HG03439 (cell line): ENCODE measurements around the gene ZFYVE28.

Experiments
- ATAC-seq: cut with Tn5 transposase; IDR thresholded peaks from one replicate; pipeline ENCODE4 v1.9.1; 2021; ENCODE audit warnings: mild to moderate bottlenecking, moderate library complexity; ENCODE audit not compliant: unreplicated experiment

The ZFYVE28 gene

DNA sequence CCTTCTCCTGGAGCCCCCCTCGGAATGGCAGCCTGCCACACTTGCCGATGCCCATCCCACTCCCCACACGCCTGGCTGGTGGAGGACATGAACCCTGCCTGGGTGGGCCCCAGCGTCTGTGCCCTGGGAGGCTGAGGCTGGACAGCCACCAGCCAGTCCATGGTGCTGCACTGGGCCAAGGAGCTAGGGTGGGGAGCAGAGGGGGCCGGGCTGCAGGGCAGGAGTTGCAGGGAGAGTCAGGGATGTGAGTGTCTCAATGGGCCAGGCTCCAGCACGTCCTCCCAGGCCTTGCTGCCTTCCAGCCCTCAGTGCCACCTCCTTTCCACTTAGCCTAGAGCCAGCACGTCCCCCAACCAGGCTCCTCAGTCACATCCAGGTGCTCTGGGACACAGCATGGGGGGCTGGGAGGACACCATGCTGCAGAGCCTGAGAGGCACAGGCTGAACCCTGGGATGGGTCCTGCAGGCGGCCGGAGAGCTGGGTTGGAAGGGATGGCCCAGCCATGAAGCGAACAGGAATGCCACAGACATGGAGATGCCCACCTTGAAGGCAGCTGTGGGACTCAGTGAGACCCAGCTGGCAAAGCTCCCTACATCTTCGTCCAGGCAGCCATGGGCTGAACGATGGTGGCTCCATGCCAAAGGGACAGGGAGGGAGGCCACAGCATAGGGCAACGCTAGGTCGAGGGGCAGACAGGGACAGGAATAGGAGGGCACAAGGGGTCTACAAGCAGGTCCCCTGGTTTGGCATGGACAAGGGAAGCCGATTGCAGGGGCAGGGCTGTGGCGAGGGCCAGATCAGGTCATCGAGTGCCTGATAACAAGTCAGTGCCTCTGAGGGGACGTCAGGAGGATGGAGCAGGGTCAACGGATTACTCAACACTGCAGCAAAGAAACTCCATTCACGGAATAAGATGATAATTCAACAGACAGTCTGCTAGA, 126.5 kb downstream of the ZFYVE28 start:
- ATAC-seq, result no peak

DNA sequence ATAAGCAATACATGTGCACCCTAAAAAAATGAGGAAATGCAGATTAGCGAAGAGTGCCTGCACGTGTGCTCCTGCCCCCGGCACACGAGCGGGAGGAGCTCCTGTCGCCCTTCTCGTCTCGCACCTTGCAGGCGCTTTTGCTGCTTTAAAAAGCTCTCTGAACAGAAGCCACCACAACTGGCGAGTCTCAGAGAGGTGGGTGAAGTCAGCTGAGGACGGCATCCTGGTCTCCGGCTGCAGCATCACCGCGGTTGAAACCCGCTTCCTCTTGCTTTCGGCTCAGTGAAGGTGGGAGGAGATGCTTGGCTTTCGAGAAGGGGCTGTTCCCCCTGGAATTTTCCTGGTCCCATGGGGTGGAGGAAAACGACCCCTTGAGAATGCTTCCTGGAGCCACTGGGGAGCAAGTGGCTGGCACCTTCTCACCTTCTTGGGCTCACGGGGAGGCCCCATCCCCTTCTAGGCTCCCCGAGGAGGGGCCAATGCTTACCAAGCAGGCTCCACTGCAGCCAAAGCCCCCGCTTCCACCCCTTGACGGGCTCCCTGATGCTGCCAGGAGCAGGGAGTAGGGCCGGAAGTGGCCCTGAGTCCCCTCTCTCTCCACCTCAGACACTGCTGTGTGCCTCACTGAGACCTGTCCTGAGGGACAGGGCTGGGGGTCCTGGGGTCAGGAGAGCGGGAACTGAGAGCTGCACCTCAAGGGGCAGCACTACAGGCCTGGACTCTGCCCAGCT, 127.3 kb downstream of the ZFYVE28 start:
- no peak for ATAC-seq

DNA sequence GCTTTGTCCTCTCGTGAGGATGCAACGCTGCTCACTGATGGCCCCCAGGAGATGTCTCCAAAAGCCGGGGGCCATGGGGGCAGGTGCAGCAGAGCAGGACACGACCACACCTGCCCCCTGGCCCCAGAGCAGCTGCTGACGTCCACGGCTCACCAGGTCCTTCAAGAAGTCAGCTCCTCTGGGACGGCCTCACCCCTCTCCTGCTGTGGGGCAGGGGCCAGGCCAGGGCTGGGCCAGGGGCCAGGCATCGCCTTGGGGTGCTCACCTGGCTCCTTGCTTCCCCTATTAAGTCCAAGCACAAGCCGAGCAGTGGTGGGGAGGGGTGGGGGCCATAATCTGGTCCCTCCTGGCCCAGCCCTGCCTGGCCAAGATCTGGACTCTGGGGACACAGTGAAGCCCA, 128.0 kb downstream of the ZFYVE28 start:
- ATAC-seq, result no peak

DNA sequence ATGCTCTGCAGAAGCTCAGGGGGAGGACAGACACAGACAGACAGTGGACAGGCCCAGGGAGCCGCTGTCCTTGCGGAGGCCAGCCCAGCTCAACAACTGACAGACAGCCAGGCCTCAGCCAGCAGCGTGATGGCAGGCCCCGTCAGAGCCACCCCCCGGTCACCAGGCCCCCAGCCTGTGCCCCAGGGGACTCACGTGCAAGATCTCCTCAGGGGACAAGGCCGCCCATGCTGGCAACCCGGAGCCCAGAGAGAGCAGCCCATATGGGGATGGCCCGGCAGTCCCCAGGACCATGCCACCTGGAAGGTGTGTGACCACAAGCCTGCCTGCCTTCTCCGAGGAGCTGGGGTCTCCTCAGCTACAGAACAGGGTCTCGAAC, 128.5 kb downstream of the ZFYVE28 start:
- ATAC-seq, result no peak

DNA sequence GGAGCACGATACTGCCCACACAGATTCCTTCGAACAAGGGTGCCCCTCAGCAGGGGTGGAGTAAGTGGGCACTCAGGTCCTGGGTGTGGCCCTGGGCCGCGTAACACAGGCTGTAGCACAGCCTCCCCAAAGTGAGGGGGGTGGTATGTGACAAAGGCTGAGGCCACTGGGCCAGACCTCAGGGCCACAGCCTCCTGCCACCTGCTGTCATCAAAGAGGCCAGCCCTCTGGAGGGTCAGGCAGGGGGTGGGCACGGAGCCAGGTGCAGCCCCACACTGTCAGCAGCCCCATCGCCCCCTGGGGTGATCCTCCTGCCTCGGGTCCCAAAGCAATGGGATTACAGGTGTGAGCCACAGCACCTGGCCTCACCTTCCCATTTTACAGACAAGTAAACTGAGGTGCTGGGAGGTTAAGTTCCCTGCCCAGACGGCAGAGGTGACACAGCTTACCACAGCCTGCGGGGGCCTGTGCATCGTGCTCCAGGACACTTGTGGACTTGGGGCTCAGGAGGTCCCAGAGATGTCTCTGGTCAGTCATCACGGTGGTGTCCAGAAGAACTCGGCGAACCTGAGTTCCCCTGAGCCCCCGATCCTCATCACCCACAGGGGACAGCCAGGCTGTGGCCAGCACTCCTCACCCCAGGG, 129.0 kb downstream of the ZFYVE28 start:
- ATAC-seq, result no peak

DNA sequence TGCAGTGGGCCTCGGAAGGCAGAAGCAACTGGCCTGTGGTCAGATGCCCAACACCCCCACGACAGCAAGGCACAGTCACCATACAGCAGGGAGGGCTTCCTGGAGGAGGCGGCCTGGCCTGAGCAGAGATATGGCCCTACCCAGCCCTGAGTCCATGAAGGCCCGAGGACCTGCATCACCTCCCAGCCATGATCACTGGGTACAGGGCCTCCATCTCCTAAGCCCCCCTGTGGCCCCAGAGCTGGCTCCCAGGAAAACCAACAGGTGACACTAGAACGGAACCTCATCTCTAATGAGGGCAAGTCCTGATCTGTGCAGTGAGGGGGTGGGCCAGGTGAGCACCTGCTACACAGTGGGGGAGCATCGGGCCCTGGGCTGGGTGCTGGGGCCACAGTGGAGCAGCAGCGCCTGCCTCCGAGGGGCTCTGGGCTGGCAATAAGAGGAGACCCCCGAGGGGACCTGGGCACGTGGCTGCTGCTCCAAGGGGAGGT, 130.3 kb downstream of the ZFYVE28 start:
- no peak for ATAC-seq

DNA sequence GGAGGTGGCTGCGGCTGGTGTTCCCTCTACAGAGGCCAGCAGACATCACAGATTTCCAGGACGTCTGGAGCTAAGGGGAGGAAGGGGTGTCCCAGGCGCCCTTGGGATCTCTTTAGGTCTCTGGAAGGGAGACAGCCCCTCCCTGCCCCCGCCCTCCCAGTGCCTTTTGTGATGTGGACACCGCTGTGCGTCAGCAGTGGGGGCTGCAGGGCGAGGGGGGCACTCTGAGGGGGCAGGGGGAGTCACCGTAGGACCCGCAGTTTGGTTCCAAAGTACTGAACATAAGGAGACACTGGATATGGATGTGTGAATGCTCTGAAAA, 130.9 kb downstream of the ZFYVE28 start:
- ATAC-seq, result no peak

DNA sequence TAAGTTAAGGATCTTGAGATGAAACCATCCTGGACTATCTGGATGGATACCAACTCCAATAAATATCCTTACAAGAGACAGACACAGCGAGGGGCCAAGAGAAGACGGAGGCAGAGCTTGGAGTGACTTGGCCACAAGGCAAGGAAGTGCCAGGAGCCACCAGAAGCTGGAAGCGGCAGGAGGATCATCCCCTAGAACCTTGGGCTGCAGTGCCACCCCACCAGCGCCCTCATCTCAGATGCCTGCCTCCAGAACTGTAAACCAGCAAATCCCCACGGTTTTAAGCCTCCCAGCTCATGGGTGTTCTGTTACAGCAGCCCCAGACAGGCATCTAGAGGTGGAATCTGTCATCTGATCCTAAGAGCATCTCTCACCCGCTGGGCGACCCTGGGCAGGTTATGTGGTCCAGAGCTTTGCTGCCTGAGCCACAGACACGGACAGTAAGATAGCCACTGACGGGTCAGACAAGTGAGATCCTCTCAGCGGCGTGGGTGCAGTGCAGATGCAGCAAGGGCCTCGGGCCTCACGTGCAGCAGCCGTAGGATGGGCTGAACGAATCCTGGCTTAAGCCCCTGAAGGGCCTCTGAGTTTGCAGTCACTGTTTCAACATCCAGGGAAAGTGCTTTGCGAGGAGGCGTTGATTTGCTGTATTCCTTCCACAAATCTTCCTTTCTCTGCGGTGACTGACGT, 131.4 kb downstream of the ZFYVE28 start:
- no peak for ATAC-seq

DNA sequence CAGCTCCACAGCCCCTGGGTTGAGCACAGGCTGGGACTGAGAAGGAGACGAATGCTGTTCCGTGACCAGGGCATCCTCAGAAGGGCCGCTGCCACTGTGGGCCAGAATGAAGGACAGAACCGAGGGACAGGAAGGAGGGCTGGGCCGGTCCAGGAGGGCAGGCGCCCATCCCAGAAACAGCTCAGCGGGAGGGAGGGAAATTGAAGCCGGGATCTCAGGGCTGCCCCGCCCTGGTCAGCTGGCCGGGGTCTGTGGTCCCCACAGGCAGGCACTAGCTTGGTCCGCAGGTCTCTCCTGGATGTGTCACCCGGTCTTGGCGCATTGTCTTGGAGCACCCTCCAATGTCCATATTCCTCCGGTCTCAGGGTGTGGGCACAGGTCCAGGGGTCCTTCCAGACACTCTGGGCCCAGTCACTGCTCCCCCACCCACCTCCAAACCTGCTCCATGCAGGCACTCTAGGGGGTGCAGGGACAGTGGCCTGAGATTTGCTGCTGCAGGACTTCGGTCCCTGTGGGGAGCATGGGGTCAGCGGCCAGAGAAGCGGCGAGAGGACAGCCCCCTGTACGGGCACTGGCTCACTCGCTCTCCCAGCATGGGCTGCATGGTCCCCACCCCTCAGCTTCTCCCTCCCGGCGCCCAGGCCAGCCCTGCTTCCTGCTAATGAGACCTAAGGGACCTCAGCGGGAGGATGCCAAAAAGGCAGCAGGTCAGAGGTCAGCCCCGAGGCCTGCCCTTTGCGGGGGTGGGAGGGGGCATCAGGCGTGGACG, 132.6 kb downstream of the ZFYVE28 start:
- no peak for ATAC-seq

DNA sequence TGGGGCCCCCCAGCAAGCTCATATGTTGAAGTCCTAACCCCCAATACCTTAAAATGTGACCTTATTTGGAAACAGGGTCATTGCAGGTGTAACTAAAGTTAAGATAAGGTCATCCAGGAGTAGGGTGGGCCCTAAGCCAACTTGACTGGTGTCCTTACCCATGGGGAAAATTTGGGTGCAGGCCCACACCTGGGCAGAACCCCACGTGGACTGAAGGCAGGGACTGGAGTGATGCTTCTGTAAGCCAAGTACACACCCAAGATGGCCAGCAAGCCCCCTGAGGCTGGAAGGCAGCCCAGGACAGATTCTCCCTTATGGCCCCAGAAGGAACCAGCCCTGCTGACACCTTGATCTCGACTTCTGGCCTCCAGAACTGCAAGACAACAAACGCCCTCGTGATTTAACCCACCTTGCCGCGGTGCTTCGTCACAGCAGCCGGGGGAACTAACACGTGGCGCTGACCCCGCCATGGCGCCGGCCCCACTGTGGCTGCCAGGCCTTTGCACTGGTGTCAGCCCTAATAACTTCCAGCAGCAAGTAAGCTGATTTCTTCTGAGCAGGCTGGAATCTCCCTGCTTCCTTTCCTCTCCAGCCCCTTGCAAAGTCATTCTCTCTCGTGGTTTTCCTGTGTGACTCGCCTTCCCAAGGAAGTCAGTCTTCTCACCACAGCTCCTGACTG, 133.4 kb downstream of the ZFYVE28 start:
- ATAC-seq, result no peak

DNA sequence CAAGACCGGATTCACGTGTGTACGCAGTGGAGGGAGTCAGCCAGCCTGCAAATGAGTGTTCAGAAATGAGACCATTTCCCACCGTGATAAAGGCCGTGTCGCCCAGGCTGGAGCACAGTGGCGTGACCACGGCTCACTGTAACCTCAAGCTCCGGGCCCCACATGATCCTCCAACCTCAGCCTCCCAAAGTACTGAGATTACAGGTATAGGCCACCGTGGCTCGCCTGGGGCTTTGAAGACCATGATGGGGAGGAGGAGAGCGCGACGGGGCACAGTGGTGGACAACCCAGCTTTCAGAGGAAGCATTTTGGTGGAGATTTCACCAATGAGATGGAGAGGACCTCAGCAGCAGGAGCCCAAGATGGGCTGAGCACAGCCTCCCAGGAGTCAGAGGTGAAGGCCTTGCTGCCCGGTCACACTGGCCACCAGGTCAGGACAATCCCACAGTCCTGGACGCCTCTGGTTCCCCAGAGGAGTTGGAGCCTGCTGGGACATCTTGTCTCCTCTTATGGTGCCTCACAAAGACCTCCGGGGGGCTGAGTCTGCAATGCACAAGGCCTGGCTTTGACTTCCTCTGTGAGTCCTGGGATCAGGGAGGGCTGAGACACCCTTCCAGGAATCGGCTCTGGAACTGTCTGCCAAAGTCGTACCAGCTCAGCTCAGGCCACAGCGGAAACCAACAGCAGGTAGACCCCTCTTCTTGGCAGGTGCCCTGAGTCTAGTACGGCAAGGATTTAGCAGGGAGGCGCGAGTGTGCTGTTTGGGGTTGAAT, 134.1 kb downstream of the ZFYVE28 start:
- no peak for ATAC-seq

DNA sequence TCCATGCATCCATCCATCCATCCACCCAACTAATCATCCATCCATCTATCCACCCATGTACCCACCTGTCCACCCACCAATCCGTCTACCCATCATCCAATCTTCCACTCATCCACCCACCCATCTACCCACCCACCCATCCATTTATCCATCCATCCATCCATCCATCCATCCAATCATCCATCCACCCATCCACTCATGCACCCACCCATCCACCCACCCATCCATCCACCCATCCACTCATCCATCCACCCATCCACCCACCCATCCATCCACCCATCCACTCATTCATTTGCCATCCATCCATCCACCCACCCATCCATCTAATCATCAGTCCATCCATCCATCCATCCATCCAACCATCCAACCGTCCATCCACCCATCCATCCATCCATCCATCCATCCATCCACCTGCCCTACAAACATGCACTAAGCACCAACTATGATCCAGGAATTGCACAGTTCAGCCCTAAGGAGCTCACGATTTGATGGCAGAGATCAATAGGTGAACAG, 135.2 kb downstream of the ZFYVE28 start:
- no peak for ATAC-seq

DNA sequence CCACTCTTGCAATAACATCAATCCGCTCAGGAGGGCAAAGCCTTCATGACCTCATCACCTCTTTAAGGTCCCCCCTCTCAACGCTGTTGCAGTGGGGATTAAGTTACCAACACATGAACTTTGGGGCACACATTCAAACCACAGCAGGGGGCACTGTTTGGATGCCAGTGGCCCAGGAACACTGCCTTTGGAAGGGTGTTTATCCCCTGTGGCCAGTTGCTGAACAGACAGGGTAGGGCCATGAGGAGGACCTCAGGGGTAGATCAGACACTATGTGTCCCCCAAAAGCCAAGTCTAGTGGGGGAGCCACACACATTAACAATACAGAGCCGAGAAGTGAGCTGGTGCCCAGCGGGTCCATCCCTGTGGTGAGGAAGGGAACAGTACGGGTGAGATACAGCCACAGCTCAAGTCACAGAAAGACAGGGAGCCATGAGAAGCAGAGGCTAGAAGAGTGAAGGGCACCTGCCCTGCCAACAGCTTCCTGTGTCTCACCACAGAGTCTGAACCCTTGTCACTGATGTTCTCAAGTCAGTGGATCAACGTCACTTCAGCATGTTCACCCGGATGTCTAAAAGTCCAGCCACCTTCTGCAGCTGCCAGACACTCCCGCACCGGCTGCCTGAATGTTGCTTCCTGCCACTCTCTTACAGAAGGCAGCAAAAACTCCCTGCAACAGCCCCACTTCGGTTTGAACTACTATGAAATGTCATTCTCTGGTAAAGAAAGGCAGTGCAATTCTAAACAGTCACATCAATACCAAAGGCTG, 136.7 kb downstream of the ZFYVE28 start:
- no peak for ATAC-seq

DNA sequence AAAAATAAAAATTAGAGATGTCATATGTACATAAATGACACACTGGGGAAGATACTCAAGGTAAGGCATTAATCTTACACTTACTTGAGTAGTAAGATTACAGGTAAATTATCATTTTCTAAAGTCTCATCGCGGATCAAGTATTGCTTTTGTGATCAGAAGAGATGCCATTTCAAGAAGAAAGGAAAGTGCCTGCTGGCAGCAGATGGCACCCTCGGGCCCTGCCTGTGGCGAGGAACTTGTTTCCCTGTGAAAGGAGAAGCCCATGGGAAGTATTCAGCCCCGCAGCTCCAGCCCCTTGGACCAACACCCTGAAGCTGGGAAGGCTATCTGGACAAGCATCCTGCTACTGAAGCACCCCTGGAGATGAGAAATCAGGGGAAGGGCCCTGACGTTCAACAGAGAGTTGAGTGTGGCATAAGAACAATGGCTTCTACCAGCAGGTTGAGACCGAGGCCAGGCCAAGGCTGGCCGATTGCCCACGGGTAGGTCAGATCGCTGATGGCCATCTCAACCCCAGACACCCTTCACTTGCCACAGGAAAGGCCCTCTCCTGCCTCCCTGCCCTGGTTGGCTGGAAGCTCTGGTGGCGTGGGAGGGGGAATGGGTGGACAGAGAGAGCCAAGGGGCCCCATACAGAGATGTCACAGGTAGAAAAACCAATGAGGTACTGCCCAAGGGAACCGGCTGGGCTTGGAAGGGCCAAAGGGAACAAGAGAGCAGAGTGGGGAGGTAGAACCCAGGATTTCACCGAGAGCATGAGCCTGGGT, 137.7 kb downstream of the ZFYVE28 start:
- no peak for ATAC-seq

DNA sequence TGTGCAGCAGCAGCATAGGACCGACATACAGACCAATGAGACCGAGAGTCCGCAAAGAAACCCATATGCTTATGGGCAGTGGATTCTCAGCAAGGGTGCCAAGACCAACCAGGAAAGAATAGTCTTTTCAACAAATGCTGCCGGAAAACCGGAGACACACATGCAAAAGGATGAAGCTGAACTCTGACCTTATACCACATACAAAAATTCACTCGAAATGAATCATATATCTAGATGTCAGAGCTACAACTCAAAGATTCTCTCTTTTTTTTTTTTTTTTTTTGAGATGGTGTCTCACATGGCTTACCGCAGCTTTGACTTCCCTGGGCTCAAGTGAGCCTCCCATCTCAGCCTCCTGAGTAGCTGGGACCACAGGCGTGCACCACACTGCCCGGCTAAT, 140.5 kb downstream of the ZFYVE28 start:
- ATAC-seq, result no peak

DNA sequence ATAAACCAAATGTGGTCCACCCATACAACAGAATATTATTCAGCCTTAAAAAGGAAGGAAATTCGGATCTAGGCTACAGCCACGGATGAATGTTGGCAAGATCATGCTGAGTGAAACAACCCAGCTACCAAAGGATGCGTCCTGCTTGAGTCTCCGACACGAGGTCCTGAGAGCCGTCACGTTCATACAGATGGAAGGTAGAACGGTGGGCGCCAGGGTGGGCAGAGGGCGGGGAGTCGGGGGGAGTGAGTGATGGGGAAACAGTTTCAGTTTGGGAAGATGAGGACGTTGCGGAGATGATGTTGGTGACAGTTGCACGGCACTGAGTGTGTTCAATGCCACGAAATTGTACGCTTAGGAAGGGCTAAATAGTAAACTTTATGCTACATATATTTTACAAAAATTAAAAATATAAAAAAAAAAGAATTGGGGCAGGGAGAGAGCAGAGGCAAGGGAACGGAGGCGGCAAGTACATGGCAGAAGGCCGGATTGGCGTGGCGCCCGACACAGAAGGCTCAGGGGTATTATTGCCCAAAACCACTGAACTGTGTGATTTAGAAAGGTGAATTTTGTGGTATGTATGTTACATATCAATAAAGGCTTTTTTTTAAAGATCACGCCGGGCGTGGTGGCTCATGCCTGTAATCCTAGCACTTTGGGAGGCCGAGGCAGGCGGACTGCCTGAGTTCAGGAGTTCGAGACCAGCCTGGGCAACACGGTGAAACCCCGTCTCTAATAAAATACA, 141.7 kb downstream of the ZFYVE28 start:
- ATAC-seq, result no peak
